ENCODE measurements around the gene PCMTD2. TPM values are rescaled to one million over a fixed set of nuclear protein-coding genes. Genes with fewer than 3 reads are reported as not detected.

PCMTD2 gene
- total RNA-seq, 1 donor from 2014 or later = 101 TPM

- Mint-ChIP-seq H3K4me3 (no peak overlapping the region), H3K9me3 (no peaks in the 10 kb centered on the region), H3K27me3 (peaks cover 3% of the 10 kb centered on the region), H3K4me1 (ENCODE audit: unreplicated experiment) (no peaks in the 10 kb centered on the region), H3K36me3 (no peaks in the 10 kb centered on the region), H3K27ac (no peak overlapping the region)
- TF ChIP-seq, protein P1, sequence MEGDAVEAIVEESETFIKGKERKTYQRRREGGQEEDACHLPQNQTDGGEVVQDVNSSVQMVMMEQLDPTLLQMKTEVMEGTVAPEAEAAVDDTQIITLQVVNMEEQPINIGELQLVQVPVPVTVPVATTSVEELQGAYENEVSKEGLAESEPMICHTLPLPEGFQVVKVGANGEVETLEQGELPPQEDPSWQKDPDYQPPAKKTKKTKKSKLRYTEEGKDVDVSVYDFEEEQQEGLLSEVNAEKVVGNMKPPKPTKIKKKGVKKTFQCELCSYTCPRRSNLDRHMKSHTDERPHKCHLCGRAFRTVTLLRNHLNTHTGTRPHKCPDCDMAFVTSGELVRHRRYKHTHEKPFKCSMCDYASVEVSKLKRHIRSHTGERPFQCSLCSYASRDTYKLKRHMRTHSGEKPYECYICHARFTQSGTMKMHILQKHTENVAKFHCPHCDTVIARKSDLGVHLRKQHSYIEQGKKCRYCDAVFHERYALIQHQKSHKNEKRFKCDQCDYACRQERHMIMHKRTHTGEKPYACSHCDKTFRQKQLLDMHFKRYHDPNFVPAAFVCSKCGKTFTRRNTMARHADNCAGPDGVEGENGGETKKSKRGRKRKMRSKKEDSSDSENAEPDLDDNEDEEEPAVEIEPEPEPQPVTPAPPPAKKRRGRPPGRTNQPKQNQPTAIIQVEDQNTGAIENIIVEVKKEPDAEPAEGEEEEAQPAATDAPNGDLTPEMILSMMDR (conservative IDR thresholded peaks at IDR 0.05) = no peak
- DNase-seq (ENCODE audit: extremely low spot score, unreplicated experiment) = no peak
Measured at GRCh38 chr20:64237316-64237715, 18.2 kb upstream of the PCMTD2 start.

- TF ChIP-seq, protein P1 (conservative IDR thresholded peaks at IDR 0.05) = no peak
- Mint-ChIP-seq H3K27ac (no peak overlapping the region), H3K27me3 (peaks cover 5% of the 10 kb centered on the region), H3K36me3 (no peaks in the 10 kb centered on the region), H3K4me1 (ENCODE audit: unreplicated experiment) (no peaks in the 10 kb centered on the region), H3K4me3 (no peak overlapping the region), H3K9me3 (no peaks in the 10 kb centered on the region)
- DNase-seq (ENCODE audit: extremely low spot score, unreplicated experiment) = no peak
Measured at GRCh38 chr20:64238115-64238825, 17.3 kb upstream of the PCMTD2 start.

- Mint-ChIP-seq H3K27me3 (peaks cover 6% of the 10 kb centered on the region), H3K4me3 (no peak overlapping the region), H3K9me3 (no peaks in the 10 kb centered on the region), H3K36me3 (no peaks in the 10 kb centered on the region), H3K4me1 (ENCODE audit: unreplicated experiment) (no peaks in the 10 kb centered on the region), H3K27ac (no peak overlapping the region)
- TF ChIP-seq, protein P1 (conservative IDR thresholded peaks at IDR 0.05) = no peak
- no peak for DNase-seq (ENCODE audit: extremely low spot score, unreplicated experiment)
Measured at GRCh38 chr20:64238851-64239387, 16.6 kb upstream of the PCMTD2 start.

GRCh38 chr20:64239449-64240242 is 15.9 kb upstream of the PCMTD2 start:
- Mint-ChIP-seq H3K27me3 (peaks cover 6% of the 10 kb centered on the region), H3K9me3 (no peaks in the 10 kb centered on the region), H3K36me3 (no peaks in the 10 kb centered on the region), H3K4me1 (ENCODE audit: unreplicated experiment) (no peaks in the 10 kb centered on the region), H3K27ac (no peak overlapping the region), H3K4me3 (no peak overlapping the region)
- DNase-seq (ENCODE audit: extremely low spot score, unreplicated experiment) = no peak
- TF ChIP-seq, protein P1 (conservative IDR thresholded peaks at IDR 0.05) = no peak

DNA sequence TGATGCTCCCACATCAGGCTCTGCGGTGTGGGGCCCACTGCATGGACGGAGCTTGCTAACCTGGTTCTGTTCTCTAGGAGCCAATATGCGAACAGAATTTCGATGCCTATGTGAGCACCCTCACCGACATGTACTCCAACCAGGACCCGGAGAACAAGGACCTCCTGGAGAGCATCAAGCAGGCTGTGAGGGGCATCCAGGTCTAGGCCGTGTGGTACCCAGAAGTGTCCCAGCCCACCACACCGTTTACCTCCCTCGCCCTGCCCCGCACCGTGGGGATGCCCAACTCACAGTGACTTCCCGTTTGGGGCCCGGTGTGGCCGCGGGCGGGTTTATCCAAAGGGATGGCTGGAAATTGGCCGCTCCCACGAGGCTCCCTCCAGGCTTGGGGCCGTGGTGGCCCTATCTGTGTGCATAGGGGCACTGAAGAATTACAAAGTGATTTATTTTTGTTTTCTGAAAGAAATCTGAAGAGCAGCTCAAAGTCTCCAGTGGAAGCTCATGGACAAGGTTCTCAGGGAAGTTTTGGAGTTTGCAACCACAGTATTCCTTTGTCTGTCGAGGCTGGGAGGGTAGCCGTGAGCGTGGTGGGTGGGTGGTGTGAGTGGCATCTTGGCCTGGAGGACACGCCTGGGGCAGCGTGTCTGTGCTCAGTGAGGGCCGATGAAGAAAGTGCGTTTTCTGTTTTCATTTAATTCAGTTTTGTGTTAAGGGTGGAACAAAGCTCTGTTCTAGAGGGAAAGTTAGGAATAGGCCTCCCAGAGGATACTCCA is 15.1 kb upstream of the PCMTD2 start:
- H3K4me3 Mint-ChIP-seq = no peak overlapping the region
- no peaks in the 10 kb centered on the region for H3K36me3 Mint-ChIP-seq
- H3K27ac Mint-ChIP-seq = no peak overlapping the region
- no peak for DNase-seq (ENCODE audit: extremely low spot score, unreplicated experiment)
- no peaks in the 10 kb centered on the region for H3K4me1 Mint-ChIP-seq (ENCODE audit: unreplicated experiment)
- TF ChIP-seq, protein P1 (conservative IDR thresholded peaks at IDR 0.05) = no peak
- peaks cover 6% of the 10 kb centered on the region for H3K27me3 Mint-ChIP-seq
- H3K9me3 Mint-ChIP-seq = no peaks in the 10 kb centered on the region

All from type B pancreatic cell (in vitro differentiated cells).